ENCODE measurements around the gene KCNK2.

DNA sequence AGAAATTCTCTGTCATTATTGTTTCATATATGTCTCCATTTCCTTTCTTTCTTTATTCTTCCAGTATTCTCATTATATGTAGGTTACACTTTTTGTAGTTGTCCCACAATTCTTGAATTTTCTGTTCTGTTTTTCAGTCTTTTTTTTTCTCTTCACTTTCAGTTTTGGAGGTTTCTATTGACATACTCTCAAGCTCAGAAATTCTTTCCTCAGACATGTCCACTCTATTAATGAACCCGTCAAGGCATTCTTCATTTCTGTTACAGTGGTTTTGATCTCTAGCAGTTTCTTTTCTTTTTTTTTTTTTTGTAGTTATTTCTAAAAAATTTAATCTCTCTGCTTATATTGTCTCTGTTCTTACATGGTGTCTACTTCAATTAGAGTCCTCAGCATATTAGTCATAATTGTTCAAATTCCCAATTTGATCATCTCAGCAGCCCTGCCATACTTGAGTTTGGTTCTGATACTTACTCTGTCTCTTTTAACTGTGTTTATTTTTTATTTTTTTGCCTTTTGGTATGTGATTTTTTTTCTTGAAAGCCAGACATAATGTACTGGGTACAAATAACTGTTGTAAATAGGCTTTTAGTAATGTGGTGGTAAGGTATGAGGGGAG is 49.5 kb upstream of the KCNK2 start:
- TF ChIP-seq, protein P1, sequence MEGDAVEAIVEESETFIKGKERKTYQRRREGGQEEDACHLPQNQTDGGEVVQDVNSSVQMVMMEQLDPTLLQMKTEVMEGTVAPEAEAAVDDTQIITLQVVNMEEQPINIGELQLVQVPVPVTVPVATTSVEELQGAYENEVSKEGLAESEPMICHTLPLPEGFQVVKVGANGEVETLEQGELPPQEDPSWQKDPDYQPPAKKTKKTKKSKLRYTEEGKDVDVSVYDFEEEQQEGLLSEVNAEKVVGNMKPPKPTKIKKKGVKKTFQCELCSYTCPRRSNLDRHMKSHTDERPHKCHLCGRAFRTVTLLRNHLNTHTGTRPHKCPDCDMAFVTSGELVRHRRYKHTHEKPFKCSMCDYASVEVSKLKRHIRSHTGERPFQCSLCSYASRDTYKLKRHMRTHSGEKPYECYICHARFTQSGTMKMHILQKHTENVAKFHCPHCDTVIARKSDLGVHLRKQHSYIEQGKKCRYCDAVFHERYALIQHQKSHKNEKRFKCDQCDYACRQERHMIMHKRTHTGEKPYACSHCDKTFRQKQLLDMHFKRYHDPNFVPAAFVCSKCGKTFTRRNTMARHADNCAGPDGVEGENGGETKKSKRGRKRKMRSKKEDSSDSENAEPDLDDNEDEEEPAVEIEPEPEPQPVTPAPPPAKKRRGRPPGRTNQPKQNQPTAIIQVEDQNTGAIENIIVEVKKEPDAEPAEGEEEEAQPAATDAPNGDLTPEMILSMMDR (IDR thresholded peaks at IDR 0.05; ENCODE audit: borderline replicate concordance, extremely low read depth, low read length, poor library complexity, severe bottlenecking): no peak
- TF ChIP-seq EZH2 (IDR thresholded peaks at IDR 0.05; ENCODE audit: borderline replicate concordance, low read depth, low read length, severe bottlenecking): no peak
